Measurements from ENCODE around the gene HOXC12.
A peak's percentile ranks its signal among the peaks of the same experiment; 100 is the strongest.

Gene HOXC12

DNA sequence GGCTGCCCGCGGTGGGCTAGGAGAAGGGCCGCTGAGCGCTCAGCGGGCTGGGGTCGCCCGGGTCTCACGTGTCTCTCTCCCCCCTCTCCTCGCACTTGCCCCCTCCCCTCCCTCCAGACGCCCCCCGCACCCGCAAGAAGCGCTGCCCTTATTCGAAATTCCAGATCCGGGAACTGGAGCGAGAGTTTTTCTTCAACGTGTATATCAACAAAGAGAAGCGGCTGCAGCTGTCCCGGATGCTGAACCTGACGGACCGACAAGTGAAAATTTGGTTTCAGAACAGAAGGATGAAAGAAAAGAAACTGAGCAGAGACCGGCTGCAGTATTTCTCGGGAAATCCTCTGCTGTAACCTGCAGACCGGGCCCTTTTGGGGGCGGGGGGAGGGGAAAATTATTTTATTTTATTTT is 20.4 kb downstream of the HOXC12 start:
- Histone ChIP-seq H3K79me2 (ENCODE audit: control insufficient read depth, insufficient read depth, low read length, unreplicated experiment) (no peaks in the 10 kb centered on the region), H2AFZ (ENCODE audit: low read length, unreplicated experiment) (no peak overlapping the region), H3K4me1 (ENCODE audit: control insufficient read depth, insufficient read depth, low read length, unreplicated experiment) (no peaks in the 10 kb centered on the region), H3K27ac (ENCODE audit: low read depth, low read length) (no peak overlapping the region), H3K4me3 (ENCODE audit: low read depth, low read length) (peak overlapping the region; percentile 68), H3K27me3 (ENCODE audit: insufficient read depth, low read length) (peaks cover 96% of the 10 kb centered on the region), H3K36me3 (ENCODE audit: insufficient read depth, low read length) (no peaks in the 10 kb centered on the region)

DNA sequence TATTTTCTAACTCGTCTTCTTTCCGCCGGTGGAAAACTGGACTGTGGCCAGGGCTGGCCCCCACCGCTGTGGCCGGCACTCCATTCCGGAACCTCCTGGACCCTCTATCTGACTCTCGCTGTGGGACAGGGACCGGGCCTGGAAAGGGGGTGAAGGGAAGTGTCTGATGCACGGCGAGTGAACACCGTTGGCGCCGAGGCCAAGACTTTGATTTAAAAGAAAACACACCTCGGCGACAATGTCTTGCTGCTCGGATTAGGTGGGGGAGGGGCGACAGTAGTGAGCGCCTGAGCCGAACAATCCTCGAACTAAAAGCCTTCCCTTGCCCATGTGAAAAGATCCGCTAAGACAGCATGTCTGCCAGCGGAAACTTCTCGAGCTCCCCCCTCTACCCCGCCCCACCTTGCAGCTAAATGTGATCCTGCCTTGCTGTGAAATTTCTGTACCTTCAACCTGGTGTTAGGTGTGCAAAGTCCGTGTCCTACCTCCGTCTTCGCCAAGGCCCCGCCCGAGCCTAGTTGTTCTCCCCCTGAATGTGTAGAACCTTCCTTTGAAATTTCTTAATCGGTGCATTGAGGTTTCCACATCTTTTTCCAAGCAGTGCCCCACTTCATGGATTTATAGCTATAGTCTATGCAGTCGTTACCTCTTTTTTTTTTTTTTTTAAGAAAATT is 20.9 kb downstream of the HOXC12 start:
- Histone ChIP-seq H3K27ac (ENCODE audit: low read depth, low read length) (no peak overlapping the region), H2AFZ (ENCODE audit: low read length, unreplicated experiment) (no peak overlapping the region), H3K79me2 (ENCODE audit: control insufficient read depth, insufficient read depth, low read length, unreplicated experiment) (no peaks in the 10 kb centered on the region), H3K4me3 (ENCODE audit: low read depth, low read length) (peak overlapping the region; percentile 68), H3K4me1 (ENCODE audit: control insufficient read depth, insufficient read depth, low read length, unreplicated experiment) (no peaks in the 10 kb centered on the region), H3K27me3 (ENCODE audit: insufficient read depth, low read length) (peaks cover 94% of the 10 kb centered on the region), H3K36me3 (ENCODE audit: insufficient read depth, low read length) (no peaks in the 10 kb centered on the region)

DNA sequence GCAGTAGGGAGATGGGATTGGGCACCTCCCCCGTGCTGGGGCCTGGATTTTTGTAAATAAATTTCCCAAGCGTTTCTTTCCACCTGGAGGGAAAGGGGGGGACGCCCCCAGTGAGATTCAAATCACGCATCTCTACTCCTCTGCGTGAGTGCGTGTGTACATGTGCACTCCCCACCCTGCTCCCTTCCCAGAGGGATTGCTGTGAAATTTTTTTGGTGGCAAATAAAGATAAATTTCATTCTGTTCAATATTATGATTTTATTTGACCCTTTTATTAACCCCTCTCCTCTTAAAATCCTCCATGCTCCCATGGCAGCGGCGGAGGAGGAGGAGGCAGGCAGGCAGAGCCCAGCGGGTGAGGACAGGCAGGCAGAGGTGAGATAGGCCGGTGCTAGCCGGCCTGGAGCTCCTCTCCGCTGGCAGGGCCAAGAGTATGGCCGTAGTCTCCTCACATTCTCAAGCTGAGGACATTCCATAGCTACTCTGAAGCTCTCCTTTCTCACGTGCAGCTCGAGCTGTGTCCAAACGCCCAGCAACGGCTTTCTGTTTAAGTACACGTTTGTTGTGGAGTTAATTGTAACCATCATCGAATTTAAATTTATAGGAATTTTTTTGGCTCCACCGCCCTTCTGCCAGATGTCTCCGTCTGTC is 21.6 kb downstream of the HOXC12 start:
- Histone ChIP-seq H3K4me1 (ENCODE audit: control insufficient read depth, insufficient read depth, low read length, unreplicated experiment) (no peaks in the 10 kb centered on the region), H3K36me3 (ENCODE audit: insufficient read depth, low read length) (no peaks in the 10 kb centered on the region), H3K4me3 (ENCODE audit: low read depth, low read length) (no peak overlapping the region), H3K27ac (ENCODE audit: low read depth, low read length) (no peak overlapping the region), H3K79me2 (ENCODE audit: control insufficient read depth, insufficient read depth, low read length, unreplicated experiment) (no peaks in the 10 kb centered on the region), H2AFZ (ENCODE audit: low read length, unreplicated experiment) (no peak overlapping the region), H3K27me3 (ENCODE audit: insufficient read depth, low read length) (peaks cover 94% of the 10 kb centered on the region)

DNA sequence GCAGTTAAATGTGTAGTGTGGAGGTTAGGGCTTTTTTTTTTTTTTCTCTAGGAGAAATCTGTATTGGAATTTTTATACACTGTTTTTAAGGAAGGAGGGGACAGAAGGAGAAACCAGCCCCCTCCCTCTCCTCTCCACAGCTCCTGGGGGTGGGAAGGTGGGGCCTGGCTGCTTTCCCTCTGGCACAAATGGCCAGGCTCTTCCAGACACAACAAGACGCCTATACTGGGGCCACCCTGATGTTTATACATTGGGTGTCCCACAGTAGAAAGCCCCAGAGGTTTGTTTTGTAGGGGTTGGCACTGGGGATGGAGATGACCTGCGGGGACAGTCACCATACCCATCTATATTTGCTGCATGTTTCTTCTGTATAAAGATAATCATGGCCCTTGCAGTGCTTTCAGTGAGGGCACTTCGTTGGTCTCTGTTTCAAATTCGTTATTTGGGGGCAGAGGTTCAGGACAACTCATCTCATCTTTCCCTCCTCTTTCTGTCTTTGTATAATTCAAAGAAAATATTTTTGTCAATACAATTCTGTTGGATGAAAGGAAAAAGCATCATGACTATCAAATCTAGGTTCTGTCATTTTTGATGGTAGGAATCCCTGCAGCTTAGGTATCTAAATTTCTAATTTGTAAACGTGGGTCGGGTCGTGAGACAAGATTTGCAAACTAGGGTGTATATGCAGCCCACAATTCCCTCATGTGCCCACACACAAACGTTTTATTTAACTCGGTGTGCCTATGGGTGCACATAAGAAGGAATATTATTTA is 22.3 kb downstream of the HOXC12 start:
- peaks cover 94% of the 10 kb centered on the region for H3K27me3 ChIP-seq (ENCODE audit: insufficient read depth, low read length)

DNA sequence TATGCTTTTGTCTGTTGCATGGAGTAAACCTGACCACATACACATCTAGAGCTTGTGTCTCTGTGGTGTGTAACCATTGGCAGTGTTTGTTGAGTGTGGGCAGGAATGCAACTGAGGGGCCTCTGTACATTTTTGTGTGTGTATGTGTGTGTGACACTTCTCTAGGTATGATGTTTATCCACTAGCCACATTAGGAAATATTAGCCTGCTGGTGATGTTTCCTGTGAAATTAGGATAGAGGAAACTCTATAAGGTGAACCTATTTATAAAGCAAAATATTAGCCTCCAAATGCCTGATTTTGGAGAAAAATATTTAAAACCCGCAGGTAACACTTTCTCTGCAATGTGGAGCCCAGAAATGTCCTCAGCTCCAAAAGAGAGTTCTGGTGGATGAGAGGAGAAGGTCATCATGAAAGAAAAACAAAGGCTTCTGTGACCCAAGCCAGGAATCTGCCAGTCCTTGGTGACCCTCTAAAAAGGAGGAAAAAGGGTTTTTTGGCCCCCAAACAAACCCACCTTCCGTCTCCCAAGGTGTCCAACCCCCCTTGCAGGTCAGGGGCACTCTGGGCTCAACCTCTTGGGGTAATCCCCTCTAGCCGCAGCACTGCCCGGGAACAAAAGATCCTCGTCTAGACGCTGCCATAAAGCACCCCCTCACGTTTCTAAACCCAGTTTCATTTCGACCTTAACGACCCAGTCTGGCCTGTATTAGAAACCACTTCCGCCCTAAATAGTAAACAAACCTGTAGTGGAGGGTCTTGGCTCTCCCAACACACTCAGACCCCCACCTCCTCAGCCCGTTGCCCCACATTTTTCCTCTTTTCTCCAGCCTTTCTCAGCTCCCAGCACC is 23.1 kb downstream of the HOXC12 start:
- Histone ChIP-seq H2AFZ (ENCODE audit: low read length, unreplicated experiment) (no peak overlapping the region), H3K4me3 (ENCODE audit: low read depth, low read length) (peak overlapping the region; percentile 44; the same call in 1 of the 2 replicates), H3K27me3 (ENCODE audit: insufficient read depth, low read length) (peaks cover 94% of the 10 kb centered on the region), H3K79me2 (ENCODE audit: control insufficient read depth, insufficient read depth, low read length, unreplicated experiment) (no peaks in the 10 kb centered on the region), H3K27ac (ENCODE audit: low read depth, low read length) (no peak overlapping the region), H3K4me1 (ENCODE audit: control insufficient read depth, insufficient read depth, low read length, unreplicated experiment) (no peaks in the 10 kb centered on the region), H3K36me3 (ENCODE audit: insufficient read depth, low read length) (no peaks in the 10 kb centered on the region)

More for the DNA sequence above, 22.3 kb downstream of the HOXC12 start:
- H3K27ac ChIP-seq (ENCODE audit: low read depth, low read length) = no peak overlapping the region
- H3K36me3 ChIP-seq (ENCODE audit: insufficient read depth, low read length) = no peaks in the 10 kb centered on the region
- no peak overlapping the region for H2AFZ ChIP-seq (ENCODE audit: low read length, unreplicated experiment)
- H3K79me2 ChIP-seq (ENCODE audit: control insufficient read depth, insufficient read depth, low read length, unreplicated experiment) = no peaks in the 10 kb centered on the region
- H3K4me1 ChIP-seq (ENCODE audit: control insufficient read depth, insufficient read depth, low read length, unreplicated experiment) = no peaks in the 10 kb centered on the region
- H3K4me3 ChIP-seq (ENCODE audit: low read depth, low read length) = no peak overlapping the region

DNA sequence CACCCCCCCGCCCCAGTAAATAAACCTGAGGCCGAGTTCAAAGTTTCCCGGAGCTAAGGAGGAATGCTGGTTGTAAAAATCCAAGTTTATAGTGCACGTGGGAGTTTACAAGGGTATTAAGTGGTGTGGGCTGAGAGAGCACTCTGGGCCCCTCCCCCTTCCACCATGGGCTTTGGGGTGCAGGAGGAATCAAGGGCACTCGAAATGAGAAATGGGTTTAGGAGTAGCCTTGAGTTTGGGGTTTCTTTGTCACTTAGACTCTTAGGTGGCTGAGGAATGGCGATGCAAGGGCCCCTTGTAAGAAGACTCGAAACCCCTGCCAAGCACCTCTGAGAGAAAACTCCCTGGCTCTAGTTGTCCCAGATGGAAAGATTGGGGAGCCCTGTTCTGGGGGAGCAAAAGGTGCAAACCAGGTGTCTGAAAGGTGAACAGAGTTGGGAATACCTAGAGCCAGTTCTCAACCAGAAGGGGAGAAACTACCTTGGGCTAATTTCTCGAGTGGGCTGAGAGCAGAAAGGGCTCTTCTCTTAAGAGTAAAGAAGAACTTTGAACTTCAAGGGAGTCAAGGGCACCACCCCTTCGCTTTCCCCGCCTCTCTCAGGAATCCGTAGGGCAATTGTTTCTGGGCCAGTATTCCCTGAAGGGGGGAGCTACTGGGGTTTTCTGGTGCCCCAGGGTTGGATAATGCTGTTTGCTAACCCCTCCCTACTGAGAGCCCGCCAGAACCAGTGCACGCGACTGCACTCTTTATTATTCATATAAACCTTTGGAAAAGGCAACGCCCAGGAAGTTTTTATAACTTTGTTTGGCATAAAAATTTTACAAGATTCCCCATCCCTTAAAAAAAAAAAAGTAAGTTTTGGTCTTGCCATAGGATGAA is 24.0 kb downstream of the HOXC12 start:
- Histone ChIP-seq H3K27ac (ENCODE audit: low read depth, low read length) (no peak overlapping the region), H3K4me1 (ENCODE audit: control insufficient read depth, insufficient read depth, low read length, unreplicated experiment) (no peaks in the 10 kb centered on the region), H3K27me3 (ENCODE audit: insufficient read depth, low read length) (peaks cover 94% of the 10 kb centered on the region), H2AFZ (ENCODE audit: low read length, unreplicated experiment) (no peak overlapping the region), H3K4me3 (ENCODE audit: low read depth, low read length) (no peak overlapping the region), H3K36me3 (ENCODE audit: insufficient read depth, low read length) (no peaks in the 10 kb centered on the region), H3K79me2 (ENCODE audit: control insufficient read depth, insufficient read depth, low read length, unreplicated experiment) (no peaks in the 10 kb centered on the region)

DNA sequence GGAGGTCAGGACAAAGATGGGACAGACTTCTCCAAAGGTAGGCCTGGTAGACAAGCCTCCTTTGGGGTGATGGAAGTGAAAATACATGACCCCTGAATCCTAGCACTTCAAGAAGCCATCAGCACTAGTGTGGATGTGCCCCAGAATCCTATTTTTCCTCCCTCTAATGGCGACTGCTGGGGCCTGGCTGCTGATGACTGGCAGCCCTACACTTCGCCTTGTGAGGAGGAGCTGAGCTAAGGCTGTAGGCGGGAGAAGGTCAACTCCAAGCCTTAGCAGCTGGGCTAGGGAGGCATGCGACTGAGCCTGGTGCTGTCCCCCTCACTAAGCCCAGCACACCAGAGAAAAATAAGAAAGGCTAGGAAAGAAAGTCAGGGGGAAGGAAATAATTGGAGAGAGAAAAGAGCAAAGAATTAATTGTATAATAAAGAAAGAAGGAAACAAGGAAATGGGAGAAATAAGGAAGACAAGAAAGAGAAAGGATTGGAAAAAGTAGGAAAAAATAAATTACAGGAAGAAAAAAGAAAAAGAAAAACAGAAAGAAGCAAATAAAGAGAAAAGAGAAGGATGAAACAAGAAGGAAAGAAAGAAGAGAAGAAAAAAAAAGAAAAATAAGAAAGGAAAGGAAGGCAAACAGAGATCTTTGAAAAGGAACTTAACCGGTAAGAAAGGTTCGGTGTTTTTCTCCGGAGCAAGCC is 25.6 kb downstream of the HOXC12 start:
- H3K4me3 ChIP-seq (ENCODE audit: low read depth, low read length) = no peak overlapping the region
- no peak overlapping the region for H3K27ac ChIP-seq (ENCODE audit: low read depth, low read length)
- H3K27me3 ChIP-seq (ENCODE audit: insufficient read depth, low read length) = peaks cover 93% of the 10 kb centered on the region

DNA sequence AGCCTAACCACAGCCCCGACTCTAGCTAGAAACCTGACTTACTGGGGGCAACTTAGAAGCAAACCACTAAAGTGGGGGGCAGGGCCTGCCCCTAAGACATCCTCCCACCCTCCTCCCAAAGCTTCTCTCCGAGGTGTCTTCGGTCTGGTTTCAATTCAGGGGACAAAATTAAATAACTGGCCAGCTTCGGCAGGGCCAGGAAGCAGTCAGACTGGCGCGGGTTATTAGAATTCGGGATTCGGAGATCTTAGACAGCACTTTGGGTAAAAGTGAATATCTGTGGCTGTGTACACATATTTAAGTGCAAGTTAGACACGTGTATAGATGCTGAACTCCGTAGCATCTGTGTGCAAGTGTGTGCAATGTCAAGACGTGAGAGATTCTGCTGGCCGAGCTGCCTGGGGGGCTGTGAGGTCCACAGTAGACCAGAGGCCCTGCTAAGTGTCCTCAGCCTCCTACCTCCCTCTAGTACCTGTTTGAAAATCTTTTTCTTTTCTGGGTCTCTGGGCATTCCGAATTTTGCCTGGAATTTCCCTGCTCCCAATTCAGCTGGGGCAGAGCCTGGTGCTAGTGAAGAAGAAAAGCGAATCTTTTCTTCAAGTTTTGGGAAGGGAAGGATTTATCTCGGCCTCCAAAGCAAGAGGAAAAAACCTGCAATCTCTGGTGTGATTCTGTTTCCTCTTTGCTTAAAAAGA is 26.2 kb downstream of the HOXC12 start:
- H3K4me1 ChIP-seq (ENCODE audit: control insufficient read depth, insufficient read depth, low read length, unreplicated experiment) = no peaks in the 10 kb centered on the region
- H3K27ac ChIP-seq (ENCODE audit: low read depth, low read length) = no peak overlapping the region
- H3K27me3 ChIP-seq (ENCODE audit: insufficient read depth, low read length) = peaks cover 93% of the 10 kb centered on the region
- H3K36me3 ChIP-seq (ENCODE audit: insufficient read depth, low read length) = no peaks in the 10 kb centered on the region
- no peak overlapping the region for H3K4me3 ChIP-seq (ENCODE audit: low read depth, low read length)
- no peak overlapping the region for H2AFZ ChIP-seq (ENCODE audit: low read length, unreplicated experiment)
- H3K79me2 ChIP-seq (ENCODE audit: control insufficient read depth, insufficient read depth, low read length, unreplicated experiment) = no peaks in the 10 kb centered on the region

More for the DNA sequence above, 25.6 kb downstream of the HOXC12 start:
- H2AFZ ChIP-seq (ENCODE audit: low read length, unreplicated experiment) = no peak overlapping the region
- H3K79me2 ChIP-seq (ENCODE audit: control insufficient read depth, insufficient read depth, low read length, unreplicated experiment) = no peaks in the 10 kb centered on the region
- no peaks in the 10 kb centered on the region for H3K4me1 ChIP-seq (ENCODE audit: control insufficient read depth, insufficient read depth, low read length, unreplicated experiment)
- H3K36me3 ChIP-seq (ENCODE audit: insufficient read depth, low read length) = no peaks in the 10 kb centered on the region
